MCF 10A (cell line): ENCODE results near the gene MRPL58. TPM values are rescaled to one million over a fixed set of nuclear protein-coding genes. Genes with fewer than 3 reads are reported as not detected.

ENCODE experiments used
- BruUV-seq: library from RNA; stranded (reverse); fragments of 400-500 nt; replicated peaks from 2 replicates; lab custom pipeline; 2021; lab: Mats Ljungman, UMichigan
- CTCF ChIA-PET: fragments of 300-600 bp; sonication (Branson Sonifier 250); formaldehyde crosslinking; extraction: SDS; loops from one replicate; lab custom pipeline; 2021; ENCODE audit warnings: antibody characterized with exemption, inconsistent platforms; lab: Yijun Ruan, JAX
- POLR2A ChIA-PET: fragments of 300-600, 350-650 bp; sonication (Branson Sonifier 250); formaldehyde crosslinking; extraction: SDS; loops from one replicate; lab custom pipeline; 2020; ENCODE audit warnings: antibody characterized with exemption, inconsistent platforms; lab: Yijun Ruan, JAX
- DNase-seq: peaks from one replicate; pipeline ENCODE4 v3.0.0-alpha.2; 2018; ENCODE audit not compliant: unreplicated experiment
- H3K27ac Mint-ChIP-seq: one replicate; pipeline ENCODE4 v1.8.0; 2022; ENCODE audit warnings: mild to moderate bottlenecking, low read depth, mixed read lengths; ENCODE audit not compliant: unreplicated experiment
- H3K27me3 Mint-ChIP-seq: one replicate; pipeline ENCODE4 v1.8.0; 2022; ENCODE audit warnings: mixed read lengths; ENCODE audit not compliant: insufficient read depth, unreplicated experiment
- H3K36me3 Mint-ChIP-seq: one replicate; pipeline ENCODE4 v1.8.0; 2022; ENCODE audit warnings: mild to moderate bottlenecking, moderate library complexity, mixed read lengths; ENCODE audit not compliant: insufficient read depth, unreplicated experiment
- H3K4me1 Mint-ChIP-seq: one replicate; pipeline ENCODE4 v1.8.0; 2022; ENCODE audit warnings: mixed read lengths; ENCODE audit not compliant: insufficient read depth, unreplicated experiment
- H3K4me3 Mint-ChIP-seq: one replicate; pipeline ENCODE4 v1.8.0; 2022; ENCODE audit warnings: mild to moderate bottlenecking, moderate library complexity, mixed read lengths; ENCODE audit not compliant: unreplicated experiment
- H3K9me3 Mint-ChIP-seq: one replicate; pipeline ENCODE4 v1.8.0; 2022; ENCODE audit warnings: mixed read lengths; ENCODE audit not compliant: unreplicated experiment
- CTCF ChIP-seq: fragments of 200-600 bp; IDR thresholded peaks from one replicate; pipeline ENCODE4 v1.8.0; 2022; ENCODE audit warnings: antibody characterized with exemption, mild to moderate bottlenecking; ENCODE audit not compliant: unreplicated experiment
- intact Hi-C: fragments of 100-400 bp; cut with micrococcal nuclease; formaldehyde crosslinking; loops from 2 replicates; pipeline ENCODE4 v1.14.1; 2022
- total RNA-seq: library from RNA; stranded (reverse); gene quantifications from 2 replicates; pipeline ENCODE4 v1.2.3, GENCODE V29; 2022

Gene MRPL58
- total RNA-seq, 1 experiment from 2014 or later: 71.2 TPM

GRCh38 chr17:75046407-75047289 is 34.2 kb downstream of the MRPL58 start, which contains the start of the genes ATP5PD and KCTD2:
TSS of gene ATP5PD (minus strand) at chr17:75046969. CDS start at chr17:75042650, 4,319 bp downstream.
TSS of gene KCTD2 (plus strand) at chr17:75047225. CDS start at chr17:75047251, 26 bp downstream.
- TSS peak; percentile 62 for BruUV-seq
- H3K4me1 Mint-ChIP-seq: peaks cover 13% of the 10 kb centered on the region
- POLR2A ChIA-PET: interaction anchor here (0.5 to 4.9 kb wide), 27 partner anchors 8 to 410 kb away, joined by 3 to 63 read pairs (median 5); partner anchors contain the start of genes ARMC7, CDR2L, FDXR and JPT1

GRCh38 chr17:75047398-75048098 is 35.1 kb downstream of the MRPL58 start:
- no peak for TF ChIP-seq CTCF
- peak; percentile 10 for DNase-seq
- Mint-ChIP-seq H3K27me3 (no peaks in the 10 kb centered on the region), H3K4me1 (peaks cover 13% of the 10 kb centered on the region), H3K4me3 (peak overlapping the region; percentile 98), H3K9me3 (no peaks in the 10 kb centered on the region), H3K36me3 (peaks cover 45% of the 10 kb centered on the region), H3K27ac (peak overlapping the region; percentile 76)
- BruUV-seq: no TSS peak
- CTCF ChIA-PET: interaction anchor here (0.6 to 2.6 kb wide), 8 partner anchors 9 to 584 kb away, joined by 3 to 20 read pairs (median 5); partner anchors contain the start of genes CDR2L and NUP85
- POLR2A ChIA-PET: interaction anchor here (0.5 to 4.9 kb wide), 27 partner anchors 9 to 409 kb away, joined by 3 to 63 read pairs (median 7); partner anchors contain the start of genes ARMC7, CDR2L, MRPL58 and SUMO2
- intact Hi-C loops: loop anchor here (2.0 kb wide), 1 partner anchor 87 kb away; no protein-coding TSS in a partner anchor

More at GRCh38 chr17:75046407-75047289, 34.2 kb downstream of the MRPL58 start, which contains the start of the genes ATP5PD and KCTD2:
- H3K27ac Mint-ChIP-seq: peak within 1 kb of the TSS; percentile 95
- DNase-seq: peak; percentile 96
- CTCF ChIA-PET: interaction anchor here (1.0 kb wide), 1 partner anchor 59 kb away, joined by 6 read pairs; the partner anchor contains the start of gene CDR2L
- H3K9me3 Mint-ChIP-seq: no peaks in the 10 kb centered on the region
- no peak for TF ChIP-seq CTCF
- H3K4me3 Mint-ChIP-seq: peak within 1 kb of the TSS; percentile 98
- peaks cover 47% of the 10 kb centered on the region for H3K36me3 Mint-ChIP-seq
- no peaks in the 10 kb centered on the region for H3K27me3 Mint-ChIP-seq
- intact Hi-C loops: loop anchor here (1.0 to 2.0 kb wide), 2 partner anchors 11 to 86 kb away; no protein-coding TSS in a partner anchor

GRCh38 chr17:75048249-75048878 is 35.9 kb downstream of the MRPL58 start:
- intact Hi-C loops: no loop called here
- peak overlapping the region; percentile 76 for H3K27ac Mint-ChIP-seq
- peak overlapping the region; percentile 98 for H3K4me3 Mint-ChIP-seq
- ChIA-PET CTCF (interaction anchor here (0.6 to 2.6 kb wide), 12 partner anchors 12 to 585 kb away, joined by 3 to 20 read pairs (median 3); partner anchors contain the start of gene NUP85), POLR2A (interaction anchor here (0.5 to 4.9 kb wide), 27 partner anchors 8 to 357 kb away, joined by 3 to 63 read pairs (median 7); partner anchors contain the start of genes ARMC7, CDR2L, FDXR and GRB2)
- BruUV-seq: no TSS peak
- H3K4me1 Mint-ChIP-seq: peaks cover 13% of the 10 kb centered on the region
- DNase-seq: peak; percentile 14
- no peaks in the 10 kb centered on the region for H3K27me3 Mint-ChIP-seq
- H3K36me3 Mint-ChIP-seq: peaks cover 48% of the 10 kb centered on the region
- no peaks in the 10 kb centered on the region for H3K9me3 Mint-ChIP-seq
- no peak for TF ChIP-seq CTCF
